NCI-H226 (cell line): Measurements from ENCODE around the gene PLXNA4.

Experiments
- DNase-seq: peaks from one replicate; pipeline ENCODE4 v3.0.0-alpha.2; 2015

PLXNA4 gene

GRCh38 chr7:132379292-132379691 lies 197.0 kb downstream of the PLXNA4 start:
- no peak for DNase-seq

GRCh38 chr7:132377703-132378584 lies 198.3 kb downstream of the PLXNA4 start:
- DNase-seq: no peak

- DNase-seq: no peak
Measured at GRCh38 chr7:132377015-132377414, 199.3 kb downstream of the PLXNA4 start.

DNA sequence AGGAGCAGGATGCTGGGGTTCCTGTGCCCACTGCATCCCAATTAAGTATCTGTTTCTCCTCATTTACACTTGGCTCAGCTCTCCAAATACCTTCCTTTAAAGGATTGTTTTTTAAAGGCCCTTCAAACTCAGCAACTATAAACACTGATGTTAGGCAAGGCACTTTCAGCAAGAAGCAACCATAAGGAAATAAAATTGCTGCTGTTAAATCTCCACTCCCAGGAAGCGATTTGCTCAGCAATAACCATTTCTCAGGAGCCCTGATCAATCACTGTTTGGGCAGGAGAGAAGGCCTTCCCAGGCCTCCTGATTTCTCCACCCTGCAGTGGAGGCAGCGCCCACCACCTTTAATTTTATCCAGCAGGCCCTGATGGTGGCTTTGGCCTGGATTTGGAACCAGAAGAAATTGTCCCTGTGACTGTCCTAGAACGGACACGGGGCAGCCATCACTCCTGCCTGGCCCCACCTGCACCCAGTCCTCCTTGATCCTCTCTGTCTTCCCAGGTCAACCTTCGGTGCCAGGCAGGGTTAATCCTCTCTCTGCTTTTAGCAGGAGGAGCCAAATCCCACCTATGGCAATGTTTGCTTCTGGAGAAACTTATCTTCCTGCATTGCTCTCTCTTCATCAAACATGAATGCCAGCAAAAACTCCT lies 199.8 kb downstream of the PLXNA4 start:
- DNase-seq: no peak

- no peak for DNase-seq
Measured at GRCh38 chr7:132373879-132374278, 202.4 kb downstream of the PLXNA4 start.

DNA sequence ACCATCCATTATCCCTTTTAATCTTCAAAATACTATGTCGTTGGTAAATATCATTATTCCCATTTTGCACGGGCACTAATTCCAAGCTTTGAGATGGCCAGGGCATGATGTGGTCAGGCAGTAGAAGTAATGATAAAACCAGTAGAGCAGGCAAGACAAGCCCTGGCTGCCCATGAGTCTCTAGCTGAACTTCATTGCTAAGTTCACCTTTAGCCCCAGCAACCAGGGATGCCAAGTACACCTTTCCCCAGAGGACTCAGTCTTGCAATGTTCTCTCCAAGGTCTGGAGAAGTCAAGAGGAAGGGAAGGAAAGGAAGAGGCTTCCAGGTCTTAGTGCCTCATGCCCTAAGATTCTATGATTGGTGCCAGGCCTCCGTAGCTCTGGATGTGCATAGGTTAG lies 203.2 kb downstream of the PLXNA4 start:
- DNase-seq: no peak

- DNase-seq: no peak
Measured at GRCh38 chr7:132371948-132372347, 204.3 kb downstream of the PLXNA4 start.

- no peak for DNase-seq
Measured at GRCh38 chr7:132368246-132368900, 207.9 kb downstream of the PLXNA4 start.

DNA sequence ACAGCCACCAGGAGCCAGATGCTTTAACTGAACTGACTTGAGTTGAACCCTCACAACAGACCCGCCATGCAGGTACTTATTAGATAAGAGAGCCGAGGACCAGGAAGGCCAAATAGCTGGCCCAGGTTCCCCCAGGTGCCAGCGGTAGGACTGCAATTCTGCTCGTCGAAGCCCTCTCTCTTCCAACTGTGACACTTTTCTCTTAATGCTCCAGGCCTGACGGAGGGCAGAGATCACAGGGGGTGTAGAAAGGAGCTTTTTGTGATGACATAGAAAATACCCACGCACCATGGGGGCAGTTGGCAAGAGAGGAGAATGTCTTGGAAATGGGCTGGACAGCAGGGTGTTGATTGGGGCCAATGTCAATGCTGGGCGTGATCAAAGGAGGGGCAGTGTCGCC lies 208.5 kb downstream of the PLXNA4 start:
- DNase-seq: no peak

DNA sequence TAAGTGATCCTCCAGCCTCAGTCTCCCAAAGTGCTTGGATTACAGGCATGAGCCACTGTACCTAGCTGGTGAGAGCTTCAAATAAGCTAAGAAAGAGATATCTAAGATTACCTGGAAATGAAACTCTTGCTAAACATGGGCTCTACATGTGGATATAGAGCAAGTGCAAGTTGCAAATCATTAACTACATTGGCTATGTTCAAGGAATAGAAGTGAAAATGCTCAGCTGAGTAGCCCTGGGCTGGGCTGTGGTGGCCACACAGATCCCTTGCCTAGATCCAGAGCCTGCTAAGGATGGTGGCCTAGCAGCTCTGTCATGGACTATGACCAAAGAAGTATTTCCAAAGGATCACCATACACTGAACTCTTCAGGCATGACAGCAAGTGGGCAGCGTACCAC lies 209.3 kb downstream of the PLXNA4 start:
- DNase-seq: no peak

DNA sequence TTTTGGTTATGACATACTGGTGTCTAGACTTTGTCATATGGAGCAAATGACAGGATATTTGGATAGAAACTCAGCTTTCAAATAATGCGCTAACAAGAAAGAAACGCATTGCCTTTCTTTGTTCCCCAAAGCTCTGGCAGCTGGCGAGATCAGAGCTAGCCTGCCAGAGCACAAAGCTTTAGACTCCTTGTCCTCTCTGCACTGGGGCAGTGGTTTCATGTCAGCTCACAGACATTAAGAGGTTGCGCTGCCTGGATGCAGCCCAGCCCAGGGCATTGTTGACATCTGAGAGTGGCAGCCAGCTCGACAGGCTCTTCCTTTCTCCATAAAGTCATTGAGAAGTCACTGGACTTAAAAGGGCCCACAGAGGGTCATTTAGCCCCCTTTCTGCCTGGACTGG lies 212.0 kb downstream of the PLXNA4 start:
- no peak for DNase-seq

DNA sequence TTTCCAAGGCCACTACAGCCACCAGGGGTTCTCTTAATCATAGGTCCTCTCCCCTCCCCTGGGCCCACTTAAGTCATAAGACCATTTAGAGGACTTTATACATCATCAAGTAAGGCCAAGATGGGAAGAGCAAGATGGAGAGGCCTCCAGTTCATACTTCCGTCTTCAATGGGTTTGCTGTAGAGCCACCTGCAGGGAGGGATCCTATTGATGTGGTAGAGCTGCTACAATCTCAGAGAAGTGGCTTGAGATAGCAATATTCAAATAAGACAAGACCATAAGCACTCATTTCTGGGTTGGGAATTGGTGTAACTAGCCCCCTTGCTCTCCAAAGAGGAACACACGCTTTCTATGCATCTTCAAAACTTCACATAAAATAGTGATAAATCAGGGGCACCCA lies 214.2 kb downstream of the PLXNA4 start:
- DNase-seq: no peak

DNA sequence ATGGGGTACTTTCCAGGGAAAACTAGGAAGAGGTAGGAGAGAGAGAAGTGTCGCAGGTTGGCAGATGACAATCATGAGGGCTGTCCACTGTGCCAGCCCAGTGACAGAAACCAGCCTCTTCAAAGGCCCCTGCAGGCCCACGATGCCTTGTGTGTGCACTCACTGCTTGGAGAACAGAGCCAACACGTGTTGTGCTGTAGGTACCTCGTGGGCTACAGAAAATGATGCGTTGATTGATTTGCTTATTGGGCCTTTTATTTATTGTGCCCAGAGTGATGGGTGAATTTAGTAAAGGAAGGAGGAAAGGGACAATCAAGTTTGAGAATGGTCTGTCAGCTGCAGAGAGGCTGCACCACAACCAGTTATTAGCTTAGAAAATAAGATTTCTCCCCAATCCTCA lies 215.1 kb downstream of the PLXNA4 start:
- no peak for DNase-seq

GRCh38 chr7:132359743-132360142 lies 216.5 kb downstream of the PLXNA4 start:
- no peak for DNase-seq

DNA sequence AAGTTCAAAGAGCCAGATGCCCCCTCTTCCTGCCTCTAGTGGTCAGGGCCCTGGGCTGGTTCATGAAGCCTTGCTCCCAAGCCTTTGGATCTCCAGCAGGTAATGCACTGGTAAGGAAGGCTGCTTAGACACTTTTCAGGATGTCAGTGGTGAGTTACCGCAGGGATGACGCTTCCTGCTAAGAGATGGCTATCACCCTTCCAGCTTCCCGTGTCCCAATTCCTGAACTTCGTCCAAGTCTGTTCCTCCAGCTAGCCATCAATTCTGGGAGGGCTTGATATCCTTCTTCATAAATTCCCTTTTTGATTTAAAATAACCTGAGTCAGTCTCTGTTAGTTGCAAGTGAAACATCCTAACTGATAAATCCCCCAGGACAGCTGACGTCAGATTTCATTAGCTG lies 221.2 kb downstream of the PLXNA4 start:
- DNase-seq: no peak

DNA sequence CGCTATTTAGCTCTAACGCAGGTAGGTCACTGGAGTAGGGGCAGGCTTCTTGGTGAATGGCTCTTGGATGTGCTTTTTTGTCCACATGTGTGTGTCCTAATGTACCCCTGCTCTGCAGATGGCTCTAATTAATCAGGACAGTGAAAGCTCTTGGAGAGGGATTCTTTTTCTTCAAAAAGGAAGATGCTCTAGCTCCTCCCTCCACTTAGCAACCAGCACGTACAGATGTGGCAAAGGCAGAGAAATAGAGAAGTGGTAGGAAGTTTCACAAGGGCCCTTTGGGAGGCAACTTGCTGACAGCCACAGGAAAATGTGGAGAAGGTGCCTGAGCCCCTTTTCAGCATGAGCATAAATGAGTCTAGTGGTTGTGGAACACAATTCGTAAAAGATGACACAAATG lies 221.7 kb downstream of the PLXNA4 start:
- no peak for DNase-seq

- no peak for DNase-seq
Measured at GRCh38 chr7:132353936-132354335, 222.3 kb downstream of the PLXNA4 start.

DNA sequence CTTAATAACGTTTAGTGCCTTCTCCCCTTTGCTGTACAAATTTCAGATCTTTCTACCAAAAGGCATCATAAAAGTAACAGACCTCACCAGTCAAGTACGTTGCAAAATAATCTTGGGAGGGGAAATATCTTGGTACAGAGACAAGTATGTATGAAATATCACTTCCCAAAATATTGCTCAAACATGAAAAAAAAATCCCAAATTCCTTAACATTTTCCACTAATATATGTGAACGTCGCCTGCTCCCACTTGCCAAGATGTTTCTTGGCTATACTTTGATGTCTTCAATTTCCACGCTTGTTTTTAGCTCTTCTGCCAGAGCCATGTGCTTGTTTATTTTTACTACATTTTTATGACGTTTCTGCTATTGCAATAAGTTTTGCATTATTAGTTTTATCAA lies 223.5 kb downstream of the PLXNA4 start:
- no peak for DNase-seq

- no peak for DNase-seq
Measured at GRCh38 chr7:132351954-132352499, 224.2 kb downstream of the PLXNA4 start.

GRCh38 chr7:132350741-132351140 lies 225.5 kb downstream of the PLXNA4 start:
- DNase-seq: no peak

GRCh38 chr7:132349075-132349474 lies 227.2 kb downstream of the PLXNA4 start:
- DNase-seq: no peak

- no peak for DNase-seq
Measured at GRCh38 chr7:132348341-132348740, 227.9 kb downstream of the PLXNA4 start.

- no peak for DNase-seq
Measured at GRCh38 chr7:132347858-132348257, 228.4 kb downstream of the PLXNA4 start.

GRCh38 chr7:132347123-132347522 lies 229.1 kb downstream of the PLXNA4 start:
- no peak for DNase-seq
